Measurements from ENCODE around the gene UBP1. TPM values are rescaled to one million over a fixed set of nuclear protein-coding genes. Genes with fewer than 3 reads are reported as not detected.

The UBP1 gene
- total and polyA plus RNA-seq, 4 donors: 6.8 to 36.9 (median 16.5) TPM

GRCh38 chr3:33403756-33404155, 36.4 kb downstream of the UBP1 start:
- Histone ChIP-seq H3K27me3 (ENCODE audit: control insufficient read depth in 4 of 4, insufficient read depth in 4 of 4, low read length in 3 of 4) (no peaks in the 10 kb centered on the region), H3K4me1 (ENCODE audit: control insufficient read depth in 4 of 4, insufficient read depth in 4 of 4, low read length in 3 of 4) (no peaks in the 10 kb centered on the region), H3K4me3 (ENCODE audit: low read depth in 1 of 3, low read length in 3 of 3) (no peak overlapping the region), H3K36me3 (ENCODE audit: control insufficient read depth in 4 of 4, insufficient read depth in 3 of 4, low read depth in 1 of 4, low read length in 3 of 4) (peaks cover 8 to 73% (median 56%) of the 10 kb centered on the region in 4 donors), H3K27ac (ENCODE audit: low read depth in 1 of 2, low read length in 2 of 2) (no peak overlapping the region), H3K9ac (ENCODE audit: low read depth in 1 of 2, low read length in 2 of 2) (no peak overlapping the region), H3K9me3 (ENCODE audit: control insufficient read depth in 4 of 4, low read length in 3 of 4) (no peaks in the 10 kb centered on the region)
- no peak for TF ChIP-seq JUND (IDR thresholded peaks at IDR 0.05)
- no peak for TF ChIP-seq GABPA (IDR thresholded peaks at IDR 0.05 in 1 of 2, conservative IDR thresholded peaks at IDR 0.05 in 1 of 2)
- TF ChIP-seq YY1 (IDR thresholded peaks at IDR 0.05): no peak
- TF ChIP-seq RAD21 (IDR thresholded peaks at IDR 0.05): no peak
- TF ChIP-seq HNF4A (conservative IDR thresholded peaks at IDR 0.05): no peak
- no peak for TF ChIP-seq FOXA2 (IDR thresholded peaks at IDR 0.05)
- TF ChIP-seq RXRA (IDR thresholded peaks at IDR 0.05): no peak
- TF ChIP-seq FOXA1 (IDR thresholded peaks at IDR 0.05): no peak
- TF ChIP-seq MAX (IDR thresholded peaks at IDR 0.05): no peak
- no peak for DNase-seq (ENCODE audit: low spot score)
- 98% methylated on average over 6 of the region's 6 CpGs for WGBS

GRCh38 chr3:33402936-33403335, 37.3 kb downstream of the UBP1 start:
- no peak for DNase-seq (ENCODE audit: low spot score)
- 98% methylated on average over 3 of the region's 3 CpGs for WGBS
- TF ChIP-seq TAF1 (conservative IDR thresholded peaks at IDR 0.05) (no peak), YY1 (IDR thresholded peaks at IDR 0.05) (no peak), RAD21 (IDR thresholded peaks at IDR 0.05) (no peak), CTCF (IDR thresholded peaks at IDR 0.05; ENCODE audit: low read depth, low read length, missing input control) (no peak), RXRA (IDR thresholded peaks at IDR 0.05) (no peak), ZBTB33 (IDR thresholded peaks at IDR 0.05) (no peak), MAX (IDR thresholded peaks at IDR 0.05) (no peak), GABPA (IDR thresholded peaks at IDR 0.05 in 1 of 2, conservative IDR thresholded peaks at IDR 0.05 in 1 of 2) (no peak), JUND (IDR thresholded peaks at IDR 0.05) (no peak), REST (IDR thresholded peaks at IDR 0.05) (no peak), ATF3 (IDR thresholded peaks at IDR 0.05) (no peak), SP1 (IDR thresholded peaks at IDR 0.05) (no peak), FOXA2 (IDR thresholded peaks at IDR 0.05) (no peak), HNF4A (conservative IDR thresholded peaks at IDR 0.05) (no peak), HNF4G (IDR thresholded peaks at IDR 0.05) (no peak)
- Histone ChIP-seq H3K9ac (ENCODE audit: low read depth in 1 of 2, low read length in 2 of 2) (no peak overlapping the region), H3K27ac (ENCODE audit: low read depth in 1 of 2, low read length in 2 of 2) (no peak overlapping the region), H3K9me3 (ENCODE audit: control insufficient read depth in 4 of 4, low read length in 3 of 4) (no peaks in the 10 kb centered on the region), H3K4me1 (ENCODE audit: control insufficient read depth in 4 of 4, insufficient read depth in 4 of 4, low read length in 3 of 4) (no peaks in the 10 kb centered on the region), H3K36me3 (ENCODE audit: control insufficient read depth in 4 of 4, insufficient read depth in 3 of 4, low read depth in 1 of 4, low read length in 3 of 4) (peaks cover 8 to 72% (median 56%) of the 10 kb centered on the region in 4 donors), H3K4me3 (ENCODE audit: low read depth in 1 of 3, low read length in 3 of 3) (no peak overlapping the region), H3K27me3 (ENCODE audit: control insufficient read depth in 4 of 4, insufficient read depth in 4 of 4, low read length in 3 of 4) (no peaks in the 10 kb centered on the region)

All from liver (tissue), 9 donors.